Esophagus muscularis mucosa (tissue), 3 donors: Measurements from ENCODE around the gene SLC51B.

Experiments
- POLR2A ChIP-seq: fragments of 450-650 bp; IDR thresholded peaks from one replicate; pipeline ENCODE4 v1.6.1; 2017; ENCODE audit warnings: antibody characterized with exemption, moderate library complexity, mild to moderate bottlenecking, low read depth
- POLR2AphosphoS5 ChIP-seq, 2 donors: sonication (generic); formaldehyde crosslinking; IDR thresholded peaks; one replicate each; pipeline ENCODE4 v1.6.1; 2017; ENCODE audit warnings: antibody characterized with exemption in 2 of 2
- TF ChIP-seq, protein P1 (sequence below), 3 experiments: fragments of 200-600 bp in 2 of 3; fragments of 450-650 bp in 1 of 3; sonication (generic) in 2 of 3; IDR thresholded peaks; one replicate each; pipeline ENCODE4 v1.5.1; 2017 to 2019; ENCODE audit warnings: antibody characterized with exemption in 3 of 3, mild to moderate bottlenecking in 2 of 3, moderate library complexity in 1 of 3

DNA sequence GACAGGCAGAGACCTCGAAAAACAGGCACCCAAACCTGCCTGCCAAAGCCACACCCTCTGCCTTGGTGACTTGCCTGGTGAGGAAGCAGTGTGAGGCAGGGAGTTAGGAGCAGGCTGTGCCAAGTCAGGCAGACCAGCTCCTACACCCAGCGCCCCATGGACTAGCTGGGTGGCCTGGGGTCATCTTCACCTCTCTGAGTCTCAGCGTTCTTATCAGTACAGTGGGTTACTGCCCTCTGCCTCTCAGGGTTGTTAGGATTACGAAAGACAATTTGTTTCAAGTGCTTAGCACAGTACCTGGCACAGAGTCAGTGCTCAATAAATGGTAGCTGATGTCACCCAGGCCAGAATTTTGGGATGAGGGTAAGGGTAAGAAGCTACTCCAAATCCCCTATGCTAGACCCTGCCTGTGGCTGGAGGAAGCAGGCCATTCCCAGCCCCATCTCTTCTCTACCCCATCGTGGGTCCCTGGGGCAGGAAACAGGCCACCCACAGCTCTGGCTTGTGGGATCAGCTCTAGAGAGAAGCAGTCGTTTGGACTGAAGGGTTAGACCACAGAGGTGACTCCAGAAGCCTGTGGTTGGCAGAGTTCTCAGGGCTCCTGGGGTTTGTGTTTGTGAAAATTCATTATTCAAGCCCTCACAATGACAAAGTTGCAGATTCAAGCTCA, 10.1 kb downstream of the SLC51B start:
- TF ChIP-seq, protein P1, sequence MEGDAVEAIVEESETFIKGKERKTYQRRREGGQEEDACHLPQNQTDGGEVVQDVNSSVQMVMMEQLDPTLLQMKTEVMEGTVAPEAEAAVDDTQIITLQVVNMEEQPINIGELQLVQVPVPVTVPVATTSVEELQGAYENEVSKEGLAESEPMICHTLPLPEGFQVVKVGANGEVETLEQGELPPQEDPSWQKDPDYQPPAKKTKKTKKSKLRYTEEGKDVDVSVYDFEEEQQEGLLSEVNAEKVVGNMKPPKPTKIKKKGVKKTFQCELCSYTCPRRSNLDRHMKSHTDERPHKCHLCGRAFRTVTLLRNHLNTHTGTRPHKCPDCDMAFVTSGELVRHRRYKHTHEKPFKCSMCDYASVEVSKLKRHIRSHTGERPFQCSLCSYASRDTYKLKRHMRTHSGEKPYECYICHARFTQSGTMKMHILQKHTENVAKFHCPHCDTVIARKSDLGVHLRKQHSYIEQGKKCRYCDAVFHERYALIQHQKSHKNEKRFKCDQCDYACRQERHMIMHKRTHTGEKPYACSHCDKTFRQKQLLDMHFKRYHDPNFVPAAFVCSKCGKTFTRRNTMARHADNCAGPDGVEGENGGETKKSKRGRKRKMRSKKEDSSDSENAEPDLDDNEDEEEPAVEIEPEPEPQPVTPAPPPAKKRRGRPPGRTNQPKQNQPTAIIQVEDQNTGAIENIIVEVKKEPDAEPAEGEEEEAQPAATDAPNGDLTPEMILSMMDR (IDR thresholded peaks at IDR 0.05): no peak
- TF ChIP-seq POLR2A (no peak), POLR2AphosphoS5 (IDR thresholded peaks at IDR 0.05) (peak in 1 of 2 donors; percentile 11)
